Right lobe of liver (tissue), 4 donors: ENCODE results near the gene TOMM20.

Source experiments
- POLR2A ChIP-seq: fragments of 450-650 bp; IDR thresholded peaks from one replicate; pipeline ENCODE4 v1.6.1; 2017; ENCODE audit warnings: antibody characterized with exemption, mild to moderate bottlenecking
- TF ChIP-seq, protein P1 (sequence below), 4 donors: fragments of 200-600 bp in 3 of 4; fragments of 450-650 bp in 1 of 4; IDR thresholded peaks; one replicate each; pipeline versions ENCODE4 v1.5.1 to v1.8.0; 2016 to 2022; ENCODE audit warnings: antibody characterized with exemption in 4 of 4, mild to moderate bottlenecking in 2 of 4
- donor health status: DM: no; HTN: no; CAD: no.
- donor health status: DM: no; HTN: no; CAD: no.
- donor health status: DM: no; HTN: yes; CAD: no.

DNA sequence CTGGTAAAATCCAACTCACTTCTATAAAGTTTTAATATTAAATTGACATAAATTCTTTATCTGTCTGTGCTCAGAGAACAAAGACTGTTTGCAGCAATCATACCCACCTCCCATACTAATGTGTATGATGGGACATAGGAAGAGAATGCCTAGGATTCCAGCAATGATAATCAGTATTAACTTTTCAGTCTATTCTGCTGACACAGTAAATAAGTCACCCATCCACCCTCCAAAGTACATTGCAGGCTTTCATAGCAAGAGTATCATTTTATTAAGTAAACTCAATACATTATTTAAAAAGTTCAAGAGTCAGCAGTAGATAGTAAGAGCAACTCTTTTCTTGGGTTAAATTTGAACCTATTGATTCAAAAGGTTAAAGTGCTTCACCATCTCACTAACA, 23.6 kb upstream of the TOMM20 start:
- TF ChIP-seq, protein P1, sequence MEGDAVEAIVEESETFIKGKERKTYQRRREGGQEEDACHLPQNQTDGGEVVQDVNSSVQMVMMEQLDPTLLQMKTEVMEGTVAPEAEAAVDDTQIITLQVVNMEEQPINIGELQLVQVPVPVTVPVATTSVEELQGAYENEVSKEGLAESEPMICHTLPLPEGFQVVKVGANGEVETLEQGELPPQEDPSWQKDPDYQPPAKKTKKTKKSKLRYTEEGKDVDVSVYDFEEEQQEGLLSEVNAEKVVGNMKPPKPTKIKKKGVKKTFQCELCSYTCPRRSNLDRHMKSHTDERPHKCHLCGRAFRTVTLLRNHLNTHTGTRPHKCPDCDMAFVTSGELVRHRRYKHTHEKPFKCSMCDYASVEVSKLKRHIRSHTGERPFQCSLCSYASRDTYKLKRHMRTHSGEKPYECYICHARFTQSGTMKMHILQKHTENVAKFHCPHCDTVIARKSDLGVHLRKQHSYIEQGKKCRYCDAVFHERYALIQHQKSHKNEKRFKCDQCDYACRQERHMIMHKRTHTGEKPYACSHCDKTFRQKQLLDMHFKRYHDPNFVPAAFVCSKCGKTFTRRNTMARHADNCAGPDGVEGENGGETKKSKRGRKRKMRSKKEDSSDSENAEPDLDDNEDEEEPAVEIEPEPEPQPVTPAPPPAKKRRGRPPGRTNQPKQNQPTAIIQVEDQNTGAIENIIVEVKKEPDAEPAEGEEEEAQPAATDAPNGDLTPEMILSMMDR (IDR thresholded peaks at IDR 0.05) = no peak
- no peak for TF ChIP-seq POLR2A
